Testis (tissue), 3 donors: ENCODE measurements around the gene TMEM86A. TPM values are rescaled to one million over a fixed set of nuclear protein-coding genes. Genes with fewer than 3 reads are reported as not detected.

ENCODE experiments used
- DNase-seq: peaks from one replicate; pipeline ENCODE4 v3.0.0-alpha.2; 2019
- H3K27ac ChIP-seq, 2 donors: fragments of 200-600 bp; sonication (generic); one replicate each; pipeline ENCODE4 v1.5.1; 2019
- H3K27me3 ChIP-seq: fragments of 200-600 bp; sonication (generic); one replicate; pipeline ENCODE4 v1.5.1; 2019
- H3K36me3 ChIP-seq: fragments of 200-600 bp; sonication (generic); one replicate; pipeline ENCODE4 v1.5.1; 2017; ENCODE audit warnings: low read depth; ENCODE audit errors: missing control alignments
- H3K4me1 ChIP-seq: fragments of 200-600 bp; sonication (generic); one replicate; pipeline ENCODE4 v1.5.1; 2019
- H3K4me3 ChIP-seq, 2 donors: fragments of 200-600 bp; sonication (generic); one replicate each; pipeline ENCODE4 v1.5.1; 2017 to 2019
- H3K9me3 ChIP-seq: fragments of 200-600 bp; sonication (generic); one replicate; pipeline ENCODE4 v1.5.1; 2017
- CTCF ChIP-seq, 3 experiments: fragments of 450-650 bp in 2 of 3; fragments of 200-600 bp in 1 of 3; sonication (generic) in 1 of 3; IDR thresholded peaks; one replicate each; pipeline ENCODE4 v1.5.1; 2016 to 2019; ENCODE audit warnings: antibody characterized with exemption in 3 of 3, mild to moderate bottlenecking in 2 of 3, moderate library complexity in 1 of 3
- POLR2A ChIP-seq: fragments of 450-650 bp; IDR thresholded peaks from one replicate; pipeline ENCODE4 v1.6.1; 2017; ENCODE audit warnings: antibody characterized with exemption, mild to moderate bottlenecking, moderate library complexity
- WGBS, 2 donors: methylation state at CpG; one replicate each; pipeline ENCODE4 v1.1.5; 2018; 5-methylcytosine and 5-hydroxymethylcytosine counted together
- intact Hi-C: fragments of 100-400 bp; cut with DNase I; formaldehyde crosslinking; loops from one replicate; pipeline ENCODE4 v1.15.1; 2023; ENCODE audit warnings: low total_unique reads
- polyA plus RNA-seq: library from polyadenylated mRNA; stranded (reverse); fragments of 350-450 nt; fragmentation: Illumina TruSeq; extraction: RNeasy Lipid Tissue Mini Kit (QIAGEN cat#74804); gene quantifications from one replicate; pipeline ENCODE4 v1.2.3, GENCODE V29; 2014; ENCODE audit warnings: low read depth, low replicate concordance; ENCODE audit not compliant: insufficient read depth
- total RNA-seq, 2 donors: library from RNA; depleted of rRNA; stranded (reverse); fragments of >200 nt; gene quantifications; one replicate each; pipeline ENCODE4 v1.2.3, GENCODE V29; 2016

The TMEM86A gene
- total and polyA plus RNA-seq, 3 donors from 2014 or later = 5.8 to 8.3 (median 6.1) TPM

DNA sequence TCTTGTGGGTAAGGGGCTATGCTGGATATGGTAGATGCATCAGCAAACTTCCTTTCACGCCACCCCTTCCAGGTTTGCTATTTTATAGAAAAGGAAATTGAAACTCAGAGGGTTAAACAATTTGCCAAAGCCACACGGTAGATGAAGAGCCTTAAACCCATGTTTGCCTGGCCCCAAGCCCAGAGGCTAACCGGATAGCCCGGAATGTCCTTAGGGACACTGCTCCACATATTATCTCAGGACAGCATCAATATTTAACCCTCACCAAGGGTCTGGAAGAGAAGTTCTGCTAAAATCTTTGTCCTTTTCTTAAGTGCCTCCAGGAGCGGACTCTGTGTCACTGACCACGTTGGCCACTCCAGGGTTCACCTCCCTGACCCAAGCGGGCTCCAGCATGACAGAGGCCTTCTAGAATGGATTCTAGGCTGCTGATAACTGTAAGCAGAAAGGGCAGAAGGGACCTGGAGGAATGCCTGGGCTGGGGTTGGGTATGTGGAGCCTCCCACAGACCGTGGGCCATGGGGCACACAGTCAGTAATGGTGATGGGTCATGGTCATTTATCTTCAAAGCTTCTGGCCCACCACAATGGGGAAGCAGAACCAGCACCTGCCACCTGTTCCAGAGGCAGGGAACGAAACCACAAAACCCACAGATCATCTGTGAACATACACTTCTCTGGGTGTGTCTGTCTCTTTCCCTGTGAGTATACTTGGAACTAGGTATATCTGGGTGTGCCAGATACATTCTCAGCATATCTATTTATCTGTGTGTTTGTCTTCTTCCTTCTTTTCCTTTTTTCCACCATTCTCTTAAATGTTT is 5.4 kb upstream of the TMEM86A start:
- H3K36me3 ChIP-seq = no peaks in the 10 kb centered on the region
- no peak for TF ChIP-seq CTCF (IDR thresholded peaks at IDR 0.05)
- peaks cover 4% of the 10 kb centered on the region for H3K4me1 ChIP-seq
- H3K27me3 ChIP-seq = no peaks in the 10 kb centered on the region
- no peaks in the 10 kb centered on the region for H3K9me3 ChIP-seq
- H3K27ac ChIP-seq = no peak overlapping the region
- DNase-seq = no peak
- intact Hi-C loops = no loop called here
- no peak overlapping the region for H3K4me3 ChIP-seq
- WGBS, 2 donors = 74 to 78% methylated on average over 9 of the region's 9 CpGs

- intact Hi-C loops = no loop called here
- H3K27ac ChIP-seq = no peak overlapping the region
Observed at GRCh38 chr11:18696638-18697225, 1.8 kb upstream of the TMEM86A start.

DNA sequence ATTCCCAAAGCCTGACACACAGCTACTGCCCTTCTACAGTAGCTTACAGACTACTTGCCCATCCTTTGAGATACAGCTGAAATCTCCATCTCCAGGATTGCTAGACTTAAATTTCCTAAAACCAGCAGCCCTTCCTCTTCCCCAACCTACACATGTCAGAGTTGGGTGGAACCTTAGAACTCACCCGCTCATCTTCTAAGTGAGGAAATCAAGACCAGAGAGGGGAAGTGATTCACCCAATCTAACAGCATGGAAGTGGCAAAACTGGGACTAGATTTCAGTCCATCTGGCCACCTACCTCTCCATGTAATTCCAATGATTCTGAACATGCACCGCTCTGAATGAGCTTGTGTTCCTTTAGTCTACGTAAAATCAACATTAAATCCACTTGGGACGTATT is 1.0 kb upstream of the TMEM86A start:
- intact Hi-C loops = no loop called here
- 66 to 75% methylated on average over 4 of the region's 4 CpGs for WGBS, 2 donors
- no peaks in the 10 kb centered on the region for H3K27me3 ChIP-seq
- no peaks in the 10 kb centered on the region for H3K9me3 ChIP-seq
- no peak overlapping the region for H3K4me3 ChIP-seq
- peak overlapping the region in 1 of 2 donors; percentile 87 for H3K27ac ChIP-seq
- H3K4me1 ChIP-seq = peaks cover 19% of the 10 kb centered on the region
- DNase-seq = no peak
- H3K36me3 ChIP-seq = no peaks in the 10 kb centered on the region
- no peak for TF ChIP-seq POLR2A
- no peak for TF ChIP-seq CTCF (IDR thresholded peaks at IDR 0.05)

More at GRCh38 chr11:18696638-18697225, 1.8 kb upstream of the TMEM86A start:
- H3K9me3 ChIP-seq = no peaks in the 10 kb centered on the region
- H3K27me3 ChIP-seq = no peaks in the 10 kb centered on the region
- TF ChIP-seq CTCF (IDR thresholded peaks at IDR 0.05) = no peak
- TF ChIP-seq POLR2A = no peak
- H3K4me3 ChIP-seq = no peak overlapping the region
- peaks cover 19% of the 10 kb centered on the region for H3K4me1 ChIP-seq
- 87 to 89% methylated on average over 2 of the region's 2 CpGs for WGBS, 2 donors
- H3K36me3 ChIP-seq = no peaks in the 10 kb centered on the region
- DNase-seq = no peak

DNA sequence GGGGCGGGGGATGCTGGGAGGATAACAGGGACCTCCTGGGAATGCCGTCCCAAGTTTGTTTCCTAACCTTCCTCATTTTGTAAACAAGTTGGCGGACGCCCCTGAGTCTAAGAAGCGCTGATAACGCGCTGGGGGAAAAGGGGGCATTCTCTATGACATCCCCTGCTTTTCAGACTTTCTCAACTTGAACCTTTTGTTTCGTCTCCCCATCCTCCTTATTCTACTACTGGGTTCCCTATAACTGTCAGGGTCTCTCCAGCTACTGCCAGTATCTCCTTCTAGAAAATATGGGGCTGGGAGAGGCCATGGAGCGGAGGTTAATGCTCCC is 654 bp downstream of the TMEM86A start:
- TF ChIP-seq CTCF (IDR thresholded peaks at IDR 0.05) (no peak), POLR2A (no peak)
- Histone ChIP-seq H3K9me3 (no peaks in the 10 kb centered on the region), H3K36me3 (no peaks in the 10 kb centered on the region), H3K27me3 (no peaks in the 10 kb centered on the region), H3K4me3 (peak overlapping the region; percentile 81 to 97), H3K4me1 (peaks cover 19% of the 10 kb centered on the region), H3K27ac (peak overlapping the region; percentile 86 to 87)
- intact Hi-C loops = no loop called here
- WGBS, 2 donors = 5 to 7% methylated on average over 9 of the region's 9 CpGs
- no peak for DNase-seq

DNA sequence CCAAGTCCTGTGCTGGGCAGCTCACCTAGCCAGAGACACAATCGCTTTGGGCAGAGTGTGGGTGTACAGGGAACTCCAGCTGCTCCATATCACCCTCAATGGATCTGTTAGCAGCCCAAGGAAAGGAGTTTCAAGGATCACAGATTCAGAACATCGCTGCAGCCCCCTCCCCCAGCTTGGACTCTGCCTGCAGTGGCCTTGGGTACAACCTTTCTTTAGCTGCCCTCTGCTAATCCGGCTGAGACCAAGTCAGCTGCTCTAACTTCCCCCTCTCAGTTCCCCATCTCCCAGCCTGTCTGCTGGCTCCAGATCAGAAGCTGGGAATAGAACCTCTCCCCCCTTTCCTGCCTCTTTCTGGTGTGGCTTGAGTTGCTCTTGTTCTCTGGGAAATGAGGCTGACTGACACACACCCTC is 1.3 kb downstream of the TMEM86A start:
- intact Hi-C loops = no loop called here

More for the DNA sequence above, 1.3 kb downstream of the TMEM86A start:
- Histone ChIP-seq H3K4me3 (no peak overlapping the region), H3K27ac (peak overlapping the region; percentile 86 to 87), H3K9me3 (no peaks in the 10 kb centered on the region), H3K27me3 (no peaks in the 10 kb centered on the region), H3K36me3 (no peaks in the 10 kb centered on the region), H3K4me1 (peaks cover 19% of the 10 kb centered on the region)
- no peak for TF ChIP-seq CTCF (IDR thresholded peaks at IDR 0.05)
- no peak for TF ChIP-seq POLR2A
- DNase-seq = peak; percentile 44
- 15 to 32% methylated on average over 2 to 3 of the region's 3 CpGs for WGBS, 2 donors
